ENCODE results near the gene MBD1. TPM values are rescaled to one million over a fixed set of nuclear protein-coding genes. Genes with fewer than 3 reads are reported as not detected.
A peak's percentile ranks its signal among the peaks of the same experiment; 100 is the strongest.
"Not testable (repeated sequence)": the region's sequence is repeated elsewhere in the genome, so short reads cannot be mapped to it uniquely, and the experiment has no call there.

The MBD1 gene
- total RNA-seq, 1 donor from 2014 or later, result 61.6 TPM

- no peak for DNase-seq
Observed at GRCh38 chr18:50273203-50274043, 7.9 kb downstream of the MBD1 start.

GRCh38 chr18:50272568-50272967, 8.8 kb downstream of the MBD1 start:
- DNase-seq, result no peak

GRCh38 chr18:50268022-50268747, 13.1 kb downstream of the MBD1 start:
- no peak for DNase-seq

- peak; percentile 80 for DNase-seq
Observed at GRCh38 chr18:50266248-50266704, 15.0 kb downstream of the MBD1 start, which contains the start of gene CFAP53. TSS of gene CFAP53 (minus strand) at chr18:50266495. CDS start at chr18:50266404, 91 bp downstream.

GRCh38 chr18:50262977-50263376, 18.3 kb downstream of the MBD1 start:
- DNase-seq, result no peak

GRCh38 chr18:50250935-50251334, 30.4 kb downstream of the MBD1 start:
- no peak for DNase-seq

- no peak for DNase-seq
Observed at GRCh38 chr18:50249576-50249975, 31.7 kb downstream of the MBD1 start.

GRCh38 chr18:50247561-50247960, 33.8 kb downstream of the MBD1 start:
- DNase-seq, result no peak

- DNase-seq, result not testable (repeated sequence)
Observed at GRCh38 chr18:50241768-50242167, 39.6 kb downstream of the MBD1 start.

- no peak for DNase-seq
Observed at GRCh38 chr18:50240080-50240563, 41.2 kb downstream of the MBD1 start.

GRCh38 chr18:50232419-50232818, 48.9 kb downstream of the MBD1 start:
- no peak for DNase-seq

- DNase-seq, result peak; percentile 9
Observed at GRCh38 chr18:50231621-50232020, 49.7 kb downstream of the MBD1 start.

GRCh38 chr18:50220249-50220648, 61.1 kb downstream of the MBD1 start:
- DNase-seq, result not testable (repeated sequence)

Small RNA genes lying within 50 kb of the gene (small RNA-seq; reads per million reads assigned to genes)
- gene RNA5SP458, result not detected

Other genes with a start within 250 kb of the MBD1 start
- gene MYO5B, start 86.4 kb downstream of the MBD1 start, total RNA-seq, result 30.7 TPM
- gene CFAP53, start 15.0 kb downstream of the MBD1 start, total RNA-seq, result 1.4 TPM
- gene CXXC1, start 6.2 kb upstream of the MBD1 start, total RNA-seq, result 39.8 TPM
- 2.3 TPM for gene SKA1, start 93.5 kb upstream of the MBD1 start, total RNA-seq

All from occipital lobe (tissue), 3 donors.